Naive thymus-derived CD4-positive, alpha-beta T cell (primary cell): ENCODE measurements around the gene EPHA3. TPM values are rescaled to one million over a fixed set of nuclear protein-coding genes. Genes with fewer than 3 reads are reported as not detected.

Source experiments
- ATAC-seq: fragments of 150-1000 bp; cut with Tn5 transposase; 2 replicates; pipeline ENCODE4 v1.10.0; 2021; ENCODE audit warnings: mild to moderate bottlenecking, moderate library complexity
- CTCF ChIA-PET: fragments of 350-600 bp; sonication (Branson Sonifier 250); formaldehyde crosslinking; loops from one replicate; lab custom pipeline; 2021; ENCODE audit warnings: antibody characterized with exemption; lab: Charles Lee
- POLR2A ChIA-PET: fragments of 350-600 bp; sonication (Branson Sonifier 250); formaldehyde crosslinking; loops from one replicate; lab custom pipeline; 2021; ENCODE audit warnings: antibody characterized with exemption, inconsistent platforms; lab: Charles Lee
- DNase-seq, 9 donors: peaks; one replicate each; pipeline versions ENCODE4 v3.0.0 to v3.0.0-alpha.2; 2020 to 2022; ENCODE audit warnings: mixed read lengths in 1 of 9
- H3K27ac ChIP-seq: one replicate; pipeline ENCODE4 v1.7.0; 2013; ENCODE audit warnings: mild to moderate bottlenecking, low read depth, low read length, moderate library complexity
- H3K27me3 ChIP-seq, 2 donors: one replicate each; pipeline ENCODE4 v1.7.0; 2013; ENCODE audit warnings: low read length in 2 of 2, mild to moderate bottlenecking in 2 of 2, moderate library complexity in 2 of 2; ENCODE audit not compliant: control insufficient read depth in 2 of 2, insufficient read depth in 2 of 2
- H3K36me3 ChIP-seq, 3 experiments: 1 replicate in 2 of 3; 2 replicates in 1 of 3; pipeline ENCODE4 v1.7.0; 2013; ENCODE audit warnings: low read length in 3 of 3, mild to moderate bottlenecking in 3 of 3, moderate library complexity in 1 of 3; ENCODE audit not compliant: insufficient read depth in 3 of 3, control insufficient read depth in 2 of 3
- H3K4me1 ChIP-seq, 2 donors: one replicate each; pipeline ENCODE4 v1.7.0; 2013; ENCODE audit warnings: low read length in 2 of 2, mild to moderate bottlenecking in 2 of 2, moderate library complexity in 1 of 2; ENCODE audit not compliant: control insufficient read depth in 2 of 2, insufficient read depth in 2 of 2
- H3K4me3 ChIP-seq: 2 replicates; pipeline ENCODE4 v1.7.0; 2013; ENCODE audit warnings: mild to moderate bottlenecking, low read length
- H3K9me3 ChIP-seq, 3 experiments: 1 replicate in 2 of 3; 2 replicates in 1 of 3; pipeline ENCODE4 v1.7.0; 2013; ENCODE audit warnings: low read length in 3 of 3; ENCODE audit not compliant: control insufficient read depth in 2 of 3
- H3K27ac Mint-ChIP-seq, 9 donors: one replicate each; pipeline ENCODE4 v1.8.0; 2020 to 2022; ENCODE audit warnings: mixed read lengths in 9 of 9, mild to moderate bottlenecking in 8 of 9, moderate library complexity in 5 of 9, inconsistent platforms in 2 of 9
- H3K27me3 Mint-ChIP-seq, 5 donors: one replicate each; pipeline ENCODE4 v1.8.0; 2021 to 2022; ENCODE audit warnings: mixed read lengths in 5 of 5, mild to moderate bottlenecking in 1 of 5
- H3K36me3 Mint-ChIP-seq, 5 donors: one replicate each; pipeline ENCODE4 v1.8.0; 2020 to 2022; ENCODE audit warnings: mixed read lengths in 5 of 5, mild to moderate bottlenecking in 3 of 5, inconsistent platforms in 1 of 5
- H3K4me1 Mint-ChIP-seq, 7 donors: one replicate each; pipeline ENCODE4 v1.8.0; 2020 to 2022; ENCODE audit warnings: mixed read lengths in 7 of 7, mild to moderate bottlenecking in 3 of 7, inconsistent platforms in 1 of 7
- H3K4me3 Mint-ChIP-seq, 10 donors: one replicate each; pipeline ENCODE4 v1.8.0; 2020 to 2022; ENCODE audit warnings: mild to moderate bottlenecking in 10 of 10, mixed read lengths in 10 of 10, moderate library complexity in 6 of 10, inconsistent platforms in 2 of 10
- H3K9me3 Mint-ChIP-seq, 11 donors: one replicate each; pipeline ENCODE4 v1.8.0; 2020 to 2022; ENCODE audit warnings: mixed read lengths in 11 of 11, mild to moderate bottlenecking in 4 of 11, inconsistent platforms in 1 of 11, moderate library complexity in 1 of 11
- intact Hi-C, 2 donors: fragments of 100-400 bp; cut with micrococcal nuclease; formaldehyde crosslinking; loops; one replicate each; pipeline ENCODE4 v1.15.1; 2023
- polyA plus RNA-seq, 2 donors: library from polyadenylated mRNA; unstranded; fragments of 300-500 nt; fragmentation: Illumina TruSeq; gene quantifications; one replicate each; pipeline ENCODE4 v1.2.3, GENCODE V29; 2021
- total RNA-seq, 6 experiments: library from RNA in 5 of 6; stranded (reverse) in 5 of 6; gene quantifications; 1 replicate in 5 of 6; 2 replicates in 1 of 6; pipeline ENCODE4 v1.2.3 and lab custom pipeline; 2021 to 2026

The EPHA3 gene
- total and polyA plus RNA-seq, 7 experiments from 2014 or later, result not detected

DNA sequence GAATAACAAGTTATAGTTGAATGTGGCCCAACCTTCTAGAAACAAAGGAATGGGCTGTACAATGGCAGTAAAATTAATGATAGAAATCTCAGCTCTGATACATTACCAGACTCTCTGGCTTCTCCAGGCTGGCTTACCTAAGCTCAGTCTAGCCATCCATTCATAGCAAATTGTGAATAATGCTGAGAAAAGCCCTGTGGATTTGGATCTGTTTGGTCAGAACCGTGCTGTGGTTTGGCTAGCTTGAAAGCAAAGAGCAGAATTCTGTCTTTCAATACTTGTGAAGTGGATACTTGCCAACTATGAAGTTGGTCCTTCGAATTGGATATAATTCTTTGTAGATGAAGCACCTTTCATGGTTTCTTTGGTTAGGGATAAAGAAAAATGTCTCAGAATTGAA lies 199.1 kb downstream of the EPHA3 start:
- no peak overlapping the region for H3K27ac Mint-ChIP-seq
- POLR2A ChIA-PET, result no interaction called here
- CTCF ChIA-PET, result no interaction called here
- no peak overlapping the region for H3K27ac ChIP-seq
- H3K36me3 ChIP-seq, result no peaks in the 10 kb centered on the region
- peaks cover 0 to 13% (median 4%) of the 10 kb centered on the region in 11 donors for H3K9me3 Mint-ChIP-seq
- intact Hi-C loops, result no loop called here
- no peaks in the 10 kb centered on the region for H3K9me3 ChIP-seq
- H3K4me1 ChIP-seq, result no peaks in the 10 kb centered on the region
- no peak overlapping the region for H3K4me3 ChIP-seq
- no peaks in the 10 kb centered on the region for H3K27me3 Mint-ChIP-seq
- H3K4me3 Mint-ChIP-seq, result no peak overlapping the region
- ATAC-seq, result no peak
- H3K36me3 Mint-ChIP-seq, result no peaks in the 10 kb centered on the region
- H3K4me1 Mint-ChIP-seq, result no peaks in the 10 kb centered on the region
- H3K27me3 ChIP-seq, result no peaks in the 10 kb centered on the region
- no peak for DNase-seq

DNA sequence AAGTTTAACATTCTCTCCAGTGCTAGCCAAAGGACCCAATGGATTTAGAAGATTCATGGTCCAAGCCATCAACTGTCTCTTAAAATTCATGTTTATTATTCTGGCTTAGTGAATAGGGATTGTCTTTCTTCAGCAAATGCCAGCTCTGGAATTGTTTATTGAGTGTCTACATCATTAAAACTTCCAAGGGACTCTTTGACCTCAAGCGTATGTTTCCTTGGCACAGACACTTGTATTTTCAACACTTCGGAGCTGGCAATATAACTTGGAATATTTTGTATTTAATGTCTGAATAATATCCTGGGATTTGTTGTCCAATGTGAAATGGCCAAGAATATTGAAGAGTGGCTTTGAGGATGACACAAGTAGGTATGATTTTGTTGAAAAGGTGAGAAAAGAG lies 204.2 kb downstream of the EPHA3 start:
- CTCF ChIA-PET, result no interaction called here
- DNase-seq, result no peak
- H3K36me3 Mint-ChIP-seq, result no peaks in the 10 kb centered on the region
- H3K4me1 Mint-ChIP-seq, result no peaks in the 10 kb centered on the region
- H3K27ac Mint-ChIP-seq, result no peak overlapping the region
- no peaks in the 10 kb centered on the region for H3K4me1 ChIP-seq
- intact Hi-C loops, result no loop called here
- H3K27me3 Mint-ChIP-seq, result no peaks in the 10 kb centered on the region
- POLR2A ChIA-PET, result no interaction called here
- H3K9me3 Mint-ChIP-seq, result peaks cover 0 to 21% (median 2%) of the 10 kb centered on the region in 11 donors
- H3K4me3 ChIP-seq, result no peak overlapping the region
- no peaks in the 10 kb centered on the region for H3K36me3 ChIP-seq
- no peaks in the 10 kb centered on the region for H3K27me3 ChIP-seq
- H3K9me3 ChIP-seq, result no peaks in the 10 kb centered on the region
- no peak overlapping the region for H3K4me3 Mint-ChIP-seq
- ATAC-seq, result no peak
- H3K27ac ChIP-seq, result no peak overlapping the region

DNA sequence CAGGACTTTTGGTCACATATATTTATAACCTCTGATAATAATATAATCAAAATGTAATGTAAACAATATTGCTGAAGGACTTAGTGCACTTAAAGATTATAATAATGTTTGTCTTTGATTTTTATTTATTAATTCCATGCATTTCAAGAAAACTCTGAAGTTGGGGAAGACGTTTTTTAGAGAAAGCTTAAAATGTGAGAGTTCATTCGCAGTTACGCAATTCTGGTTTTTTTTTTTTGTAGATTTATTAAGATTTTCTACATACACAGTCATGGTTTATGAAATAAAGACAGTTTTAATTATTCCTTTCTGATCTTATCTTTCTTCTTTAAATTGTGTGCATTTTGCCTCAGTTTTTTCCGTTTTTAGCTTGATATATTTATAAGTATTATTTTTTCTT lies 204.7 kb downstream of the EPHA3 start:
- Mint-ChIP-seq H3K9me3 (peaks cover 0 to 21% (median 2%) of the 10 kb centered on the region in 11 donors), H3K27me3 (no peaks in the 10 kb centered on the region), H3K36me3 (no peaks in the 10 kb centered on the region), H3K27ac (no peak overlapping the region), H3K4me3 (no peak overlapping the region), H3K4me1 (no peaks in the 10 kb centered on the region)
- H3K4me3 ChIP-seq, result no peak overlapping the region
- intact Hi-C loops, result no loop called here
- H3K36me3 ChIP-seq, result no peaks in the 10 kb centered on the region
- DNase-seq, result no peak
- H3K4me1 ChIP-seq, result no peaks in the 10 kb centered on the region
- ChIA-PET CTCF (no interaction called here), POLR2A (no interaction called here)
- H3K27me3 ChIP-seq, result no peaks in the 10 kb centered on the region
- no peaks in the 10 kb centered on the region for H3K9me3 ChIP-seq
- ATAC-seq, result no peak
- H3K27ac ChIP-seq, result no peak overlapping the region

DNA sequence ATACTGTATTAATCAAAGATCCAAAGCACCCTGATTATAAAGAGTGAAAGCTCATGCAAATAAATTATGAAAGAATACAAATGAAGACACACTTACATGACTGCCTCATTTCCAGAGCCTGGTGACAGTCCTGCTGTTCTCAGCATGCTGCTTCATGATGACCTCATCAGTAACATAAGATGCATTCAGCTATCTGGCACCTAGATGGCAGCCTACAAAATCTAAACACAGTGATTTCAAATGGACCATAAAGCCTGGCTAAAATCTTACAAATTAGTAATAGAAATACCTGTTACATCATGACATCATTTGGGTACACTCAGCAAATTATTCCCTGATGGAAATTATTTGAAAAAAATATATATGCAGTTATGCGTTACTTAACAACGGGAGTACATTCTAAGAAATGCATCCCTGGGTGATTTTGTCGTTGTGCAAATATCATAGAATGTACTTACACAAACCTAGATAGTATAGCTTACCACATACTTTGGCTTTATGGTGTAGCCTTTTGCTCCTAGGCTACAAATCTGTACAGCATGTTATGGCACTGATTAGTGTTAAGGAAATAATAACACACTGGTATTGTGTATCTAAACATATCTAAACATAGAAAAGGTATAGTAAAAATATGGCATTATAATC lies 207.2 kb downstream of the EPHA3 start:
- intact Hi-C loops, result no loop called here
- no peak overlapping the region for H3K4me3 Mint-ChIP-seq
- H3K9me3 Mint-ChIP-seq, result peaks cover 0 to 20% (median 2%) of the 10 kb centered on the region in 11 donors
- ATAC-seq, result no peak
- CTCF ChIA-PET, result no interaction called here
- H3K27me3 ChIP-seq, result no peaks in the 10 kb centered on the region
- H3K9me3 ChIP-seq, result no peaks in the 10 kb centered on the region
- H3K27ac ChIP-seq, result no peak overlapping the region
- no peaks in the 10 kb centered on the region for H3K4me1 ChIP-seq
- no peaks in the 10 kb centered on the region for H3K36me3 ChIP-seq
- no peak overlapping the region for H3K27ac Mint-ChIP-seq
- H3K4me1 Mint-ChIP-seq, result no peaks in the 10 kb centered on the region
- no peaks in the 10 kb centered on the region for H3K36me3 Mint-ChIP-seq
- POLR2A ChIA-PET, result no interaction called here
- no peak for DNase-seq
- no peaks in the 10 kb centered on the region for H3K27me3 Mint-ChIP-seq
- no peak overlapping the region for H3K4me3 ChIP-seq

DNA sequence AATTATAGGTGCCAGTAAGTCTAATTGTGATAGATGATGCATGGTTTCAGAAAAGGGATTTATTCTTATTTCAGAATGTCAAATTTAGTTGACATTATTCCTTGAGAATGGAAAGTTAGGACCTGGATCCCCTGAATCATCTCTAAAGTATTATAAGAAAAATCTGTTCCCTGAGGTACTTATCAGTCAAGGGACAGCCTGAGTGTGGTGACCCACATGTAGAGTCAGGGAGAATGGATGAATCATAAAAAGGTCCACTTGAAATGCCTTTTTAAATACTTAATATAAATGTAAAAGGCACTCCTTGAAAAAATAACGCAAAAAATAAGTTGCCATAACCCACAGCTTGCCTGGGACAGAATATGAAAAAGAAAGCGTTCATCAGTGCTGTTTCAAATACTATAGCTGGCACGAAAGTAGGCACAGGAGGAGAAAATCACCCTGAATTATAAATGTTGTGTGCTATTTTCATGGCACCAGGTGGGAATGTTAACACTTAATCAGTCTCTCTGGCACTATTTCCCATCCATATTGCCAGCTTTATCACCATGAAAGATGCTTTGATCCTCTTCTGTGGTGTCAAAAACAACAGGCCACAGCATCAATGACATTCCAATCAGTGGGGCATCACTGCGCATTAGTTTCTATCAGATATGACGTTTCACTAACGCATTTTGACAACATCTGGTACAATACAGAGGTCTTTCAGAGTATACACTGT lies 208.5 kb downstream of the EPHA3 start:
- Histone ChIP-seq H3K27me3 (no peaks in the 10 kb centered on the region), H3K9me3 (no peaks in the 10 kb centered on the region), H3K27ac (no peak overlapping the region), H3K36me3 (no peaks in the 10 kb centered on the region), H3K4me3 (no peak overlapping the region), H3K4me1 (no peaks in the 10 kb centered on the region)
- no peak overlapping the region for H3K27ac Mint-ChIP-seq
- no peak overlapping the region for H3K4me3 Mint-ChIP-seq
- no peaks in the 10 kb centered on the region for H3K4me1 Mint-ChIP-seq
- no peaks in the 10 kb centered on the region for H3K27me3 Mint-ChIP-seq
- no peaks in the 10 kb centered on the region for H3K36me3 Mint-ChIP-seq
- peaks cover 0 to 20% (median 2%) of the 10 kb centered on the region in 11 donors for H3K9me3 Mint-ChIP-seq
- ATAC-seq (no peak), DNase-seq (no peak)
- ChIA-PET POLR2A (no interaction called here), CTCF (no interaction called here)
- intact Hi-C loops, result no loop called here

DNA sequence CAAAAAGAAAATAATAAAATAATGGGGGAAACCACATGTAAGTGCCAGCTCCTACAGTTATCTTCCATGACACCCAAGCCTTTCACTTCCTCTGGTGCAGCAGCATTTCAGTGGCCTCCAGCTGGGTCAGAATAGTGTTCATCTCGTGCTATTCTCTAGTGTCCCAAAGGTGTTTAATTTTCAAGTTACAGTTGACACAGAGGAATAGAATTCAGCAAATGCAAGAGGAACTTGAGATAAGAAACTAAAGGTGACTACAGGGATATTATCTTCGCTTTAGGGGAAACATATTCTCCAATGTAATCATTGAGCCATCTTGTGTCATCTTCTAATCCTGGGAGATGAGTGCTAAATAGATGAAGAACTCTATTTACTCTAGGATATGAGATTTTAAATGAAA lies 212.8 kb downstream of the EPHA3 start:
- H3K4me3 ChIP-seq, result no peak overlapping the region
- H3K27me3 ChIP-seq, result no peaks in the 10 kb centered on the region
- no peak for ATAC-seq
- H3K4me1 ChIP-seq, result no peaks in the 10 kb centered on the region
- no peak for DNase-seq
- no peak overlapping the region for H3K27ac Mint-ChIP-seq
- H3K27ac ChIP-seq, result no peak overlapping the region
- no peak overlapping the region for H3K4me3 Mint-ChIP-seq
- H3K36me3 Mint-ChIP-seq, result no peaks in the 10 kb centered on the region
- ChIA-PET POLR2A (no interaction called here), CTCF (no interaction called here)
- H3K9me3 Mint-ChIP-seq, result peaks cover 0 to 10% (median 2%) of the 10 kb centered on the region in 11 donors
- no peaks in the 10 kb centered on the region for H3K27me3 Mint-ChIP-seq
- H3K36me3 ChIP-seq, result no peaks in the 10 kb centered on the region
- no peaks in the 10 kb centered on the region for H3K4me1 Mint-ChIP-seq
- no peaks in the 10 kb centered on the region for H3K9me3 ChIP-seq
- intact Hi-C loops, result no loop called here

DNA sequence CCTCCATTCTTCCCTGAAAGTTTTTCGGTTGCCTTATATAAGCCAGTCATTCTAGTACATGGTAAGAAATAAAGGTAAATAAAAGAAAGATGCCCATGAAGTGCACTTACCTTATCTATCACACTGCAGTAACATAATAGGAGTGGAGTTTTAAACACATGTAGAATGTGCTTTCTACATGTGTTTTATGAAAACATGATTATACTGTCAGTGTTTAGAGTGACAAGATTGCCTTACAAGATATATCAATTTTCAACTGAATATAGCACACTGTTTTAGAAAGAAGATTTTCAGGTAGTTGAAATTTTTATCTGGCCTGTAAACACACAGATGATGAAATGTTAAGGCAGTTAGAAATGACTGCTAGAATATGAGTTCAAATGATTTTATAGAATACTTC lies 219.6 kb downstream of the EPHA3 start:
- POLR2A ChIA-PET, result no interaction called here
- no peak overlapping the region for H3K27ac Mint-ChIP-seq
- DNase-seq, result no peak
- no peak for ATAC-seq
- peaks cover 0 to 29% (median 5%) of the 10 kb centered on the region in 11 donors for H3K9me3 Mint-ChIP-seq
- Histone ChIP-seq H3K36me3 (no peaks in the 10 kb centered on the region), H3K4me3 (no peak overlapping the region), H3K27ac (no peak overlapping the region), H3K4me1 (no peaks in the 10 kb centered on the region), H3K9me3 (no peaks in the 10 kb centered on the region), H3K27me3 (no peaks in the 10 kb centered on the region)
- intact Hi-C loops, result no loop called here
- H3K4me1 Mint-ChIP-seq, result no peaks in the 10 kb centered on the region
- H3K4me3 Mint-ChIP-seq, result no peak overlapping the region
- no peaks in the 10 kb centered on the region for H3K36me3 Mint-ChIP-seq
- CTCF ChIA-PET, result no interaction called here
- no peaks in the 10 kb centered on the region for H3K27me3 Mint-ChIP-seq
